ENCODE data around the gene CEACAM18.

GRCh38 chr19:51535535-51535934, 57.2 kb downstream of the CEACAM18 start:
- TF ChIP-seq, protein P1, sequence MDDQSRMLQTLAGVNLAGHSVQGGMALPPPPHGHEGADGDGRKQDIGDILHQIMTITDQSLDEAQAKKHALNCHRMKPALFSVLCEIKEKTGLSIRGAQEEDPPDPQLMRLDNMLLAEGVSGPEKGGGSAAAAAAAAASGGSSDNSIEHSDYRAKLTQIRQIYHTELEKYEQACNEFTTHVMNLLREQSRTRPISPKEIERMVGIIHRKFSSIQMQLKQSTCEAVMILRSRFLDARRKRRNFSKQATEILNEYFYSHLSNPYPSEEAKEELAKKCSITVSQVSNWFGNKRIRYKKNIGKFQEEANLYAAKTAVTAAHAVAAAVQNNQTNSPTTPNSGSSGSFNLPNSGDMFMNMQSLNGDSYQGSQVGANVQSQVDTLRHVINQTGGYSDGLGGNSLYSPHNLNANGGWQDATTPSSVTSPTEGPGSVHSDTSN (CRISPR knock-in tag; IDR thresholded peaks at IDR 0.05), result no peak
- TF ChIP-seq, protein P2, sequence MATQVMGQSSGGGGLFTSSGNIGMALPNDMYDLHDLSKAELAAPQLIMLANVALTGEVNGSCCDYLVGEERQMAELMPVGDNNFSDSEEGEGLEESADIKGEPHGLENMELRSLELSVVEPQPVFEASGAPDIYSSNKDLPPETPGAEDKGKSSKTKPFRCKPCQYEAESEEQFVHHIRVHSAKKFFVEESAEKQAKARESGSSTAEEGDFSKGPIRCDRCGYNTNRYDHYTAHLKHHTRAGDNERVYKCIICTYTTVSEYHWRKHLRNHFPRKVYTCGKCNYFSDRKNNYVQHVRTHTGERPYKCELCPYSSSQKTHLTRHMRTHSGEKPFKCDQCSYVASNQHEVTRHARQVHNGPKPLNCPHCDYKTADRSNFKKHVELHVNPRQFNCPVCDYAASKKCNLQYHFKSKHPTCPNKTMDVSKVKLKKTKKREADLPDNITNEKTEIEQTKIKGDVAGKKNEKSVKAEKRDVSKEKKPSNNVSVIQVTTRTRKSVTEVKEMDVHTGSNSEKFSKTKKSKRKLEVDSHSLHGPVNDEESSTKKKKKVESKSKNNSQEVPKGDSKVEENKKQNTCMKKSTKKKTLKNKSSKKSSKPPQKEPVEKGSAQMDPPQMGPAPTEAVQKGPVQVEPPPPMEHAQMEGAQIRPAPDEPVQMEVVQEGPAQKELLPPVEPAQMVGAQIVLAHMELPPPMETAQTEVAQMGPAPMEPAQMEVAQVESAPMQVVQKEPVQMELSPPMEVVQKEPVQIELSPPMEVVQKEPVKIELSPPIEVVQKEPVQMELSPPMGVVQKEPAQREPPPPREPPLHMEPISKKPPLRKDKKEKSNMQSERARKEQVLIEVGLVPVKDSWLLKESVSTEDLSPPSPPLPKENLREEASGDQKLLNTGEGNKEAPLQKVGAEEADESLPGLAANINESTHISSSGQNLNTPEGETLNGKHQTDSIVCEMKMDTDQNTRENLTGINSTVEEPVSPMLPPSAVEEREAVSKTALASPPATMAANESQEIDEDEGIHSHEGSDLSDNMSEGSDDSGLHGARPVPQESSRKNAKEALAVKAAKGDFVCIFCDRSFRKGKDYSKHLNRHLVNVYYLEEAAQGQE (tag by site-specific recombination; IDR thresholded peaks at IDR 0.05), result no peak
- no peak for TF ChIP-seq ZNF600 (tag by site-specific recombination; IDR thresholded peaks at IDR 0.05)
- no peak for TF ChIP-seq ZSCAN30 (tag by site-specific recombination; IDR thresholded peaks at IDR 0.05)
- TF ChIP-seq TCF7L2 (IDR thresholded peaks at IDR 0.05; ENCODE audit: borderline replicate concordance, low read depth, low read length), result no peak
- no peak for TF ChIP-seq ZNF830 (tag by site-specific recombination; IDR thresholded peaks at IDR 0.05; ENCODE audit: low read depth)
- TF ChIP-seq ZNF184 (tag by site-specific recombination; IDR thresholded peaks at IDR 0.05), result no peak
